ENCODE data around the gene MAP3K5.

Gene MAP3K5

DNA sequence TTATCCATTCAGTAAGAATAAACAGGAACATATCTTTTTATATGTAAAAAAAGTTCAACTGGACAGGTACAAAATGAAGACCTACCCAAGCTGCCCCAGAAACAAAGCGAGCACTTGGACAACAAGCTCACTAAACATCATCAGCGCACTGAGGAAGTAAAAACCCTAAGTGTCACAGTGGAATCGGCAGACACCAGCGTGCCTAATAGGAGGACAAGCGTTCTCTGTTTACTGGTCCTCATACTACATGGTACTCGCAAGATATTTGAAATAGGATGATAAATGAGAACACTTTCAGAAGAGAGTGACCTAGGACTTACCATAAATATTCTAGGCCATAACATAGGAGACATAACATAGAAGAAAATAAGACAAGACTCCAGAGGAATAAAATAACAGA, 260.2 kb downstream of the MAP3K5 start:
- DNase-seq, result no peak

DNA sequence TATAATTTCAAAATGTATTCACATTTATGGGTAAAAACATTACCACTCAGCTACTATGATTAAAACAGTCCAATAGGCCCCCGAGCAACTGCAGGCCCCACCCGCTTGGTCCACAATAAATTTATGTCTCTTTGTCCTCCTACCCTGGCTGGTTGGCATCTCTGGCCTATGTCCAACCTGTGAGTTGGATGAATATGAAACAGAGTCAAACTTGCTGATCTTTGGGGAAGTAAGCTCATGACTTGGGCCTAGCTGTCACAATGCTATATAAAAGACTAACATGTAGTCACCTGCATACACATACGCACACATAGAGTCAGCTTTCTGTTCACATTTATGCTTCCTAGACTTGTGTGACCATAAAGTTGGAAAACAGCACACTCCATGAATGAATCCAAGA, 262.6 kb downstream of the MAP3K5 start:
- DNase-seq, result no peak

- no peak for DNase-seq
These were observed 263.8 kb downstream of the MAP3K5 start for GRCh38 chr6:136528477-136528876.

DNA sequence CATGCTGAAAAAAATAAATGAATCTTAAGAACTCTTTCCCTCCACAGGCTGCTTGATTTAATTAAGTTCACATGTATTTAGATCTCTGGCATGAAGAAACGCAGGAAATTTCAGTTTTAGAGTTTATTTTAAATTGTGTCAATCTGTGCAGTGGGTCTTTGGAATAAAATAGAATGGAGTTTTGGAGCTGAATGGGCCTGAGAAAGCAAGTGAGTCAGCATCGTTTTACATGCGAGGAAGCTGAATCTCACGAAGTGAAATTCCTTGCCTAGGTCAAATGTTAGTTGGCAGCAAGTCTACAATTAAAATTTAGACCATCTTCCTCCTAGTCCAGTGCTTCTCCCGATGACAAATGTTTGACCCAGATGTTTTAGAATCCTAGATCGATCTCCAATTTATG, 264.4 kb downstream of the MAP3K5 start:
- DNase-seq, result no peak

DNA sequence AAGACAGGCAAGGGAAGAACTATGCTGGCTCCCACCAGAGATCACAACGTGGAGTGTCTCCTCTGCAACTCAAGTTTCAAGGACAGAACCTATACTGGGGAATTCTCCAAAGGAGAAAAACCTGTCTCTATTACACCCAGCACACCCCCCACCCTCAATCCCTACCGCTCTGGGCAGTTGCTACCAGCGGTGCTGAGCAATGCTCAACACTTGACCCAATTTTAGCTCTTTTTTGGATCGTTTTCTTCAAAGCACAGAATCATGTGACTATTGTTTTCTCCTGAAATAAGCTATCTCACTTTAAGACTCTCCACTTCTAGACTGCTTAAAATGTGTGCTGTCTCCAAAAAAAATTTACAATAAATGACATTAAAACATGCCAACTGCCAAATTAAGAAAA, 265.3 kb downstream of the MAP3K5 start:
- DNase-seq, result no peak

- no peak for DNase-seq
These were observed 265.9 kb downstream of the MAP3K5 start for GRCh38 chr6:136526196-136526930.

- no peak for DNase-seq
These were observed 266.6 kb downstream of the MAP3K5 start for GRCh38 chr6:136525586-136526195.

GRCh38 chr6:136524936-136525413, 267.3 kb downstream of the MAP3K5 start:
- DNase-seq, result no peak

DNA sequence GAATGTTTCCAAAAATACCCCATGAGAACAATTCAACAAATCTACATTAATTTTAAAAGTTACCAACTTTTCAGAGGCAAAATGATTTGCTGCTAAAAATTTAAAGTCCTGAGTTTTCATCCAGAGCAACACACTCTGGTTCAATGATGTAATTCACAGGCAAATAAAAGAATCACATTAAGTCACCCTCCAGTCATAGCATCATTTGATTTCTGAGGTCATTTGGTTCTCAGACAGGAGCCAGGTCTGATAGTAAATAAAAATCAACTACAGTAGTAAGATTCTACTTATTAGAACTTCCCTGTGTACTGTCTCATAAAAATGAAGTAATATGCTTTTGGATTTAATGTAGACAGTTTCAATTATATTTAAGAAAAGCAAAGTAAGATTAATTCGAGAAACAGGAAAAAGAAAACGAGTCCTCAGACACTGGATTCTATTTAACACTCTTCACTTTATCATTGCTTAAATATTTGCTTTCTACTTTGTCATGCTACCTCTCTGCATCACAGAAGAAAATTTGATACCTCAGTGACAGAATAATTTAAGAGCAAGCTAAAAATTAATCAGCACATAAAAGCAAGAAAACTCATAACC, 267.8 kb downstream of the MAP3K5 start:
- DNase-seq, result no peak

GRCh38 chr6:136523196-136523595, 269.1 kb downstream of the MAP3K5 start:
- no peak for DNase-seq

DNA sequence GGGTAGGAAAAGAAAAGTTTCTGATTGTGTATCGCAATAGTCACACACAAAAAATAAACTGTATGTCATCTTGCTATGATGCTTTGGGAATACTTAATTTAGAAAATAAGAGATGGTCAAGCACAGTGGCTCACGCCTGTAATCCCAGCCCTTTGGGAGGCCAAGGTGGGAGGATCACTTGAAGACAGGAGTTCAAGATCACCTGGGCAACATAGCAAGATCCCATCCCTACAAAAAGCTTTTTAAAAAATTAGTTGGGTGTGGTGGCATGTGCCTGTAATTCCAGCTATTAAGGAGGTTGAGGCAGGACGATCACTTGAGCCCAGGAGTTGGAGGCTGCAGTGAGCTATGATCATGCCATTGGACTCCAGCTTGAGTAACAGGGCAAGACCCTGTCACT, 269.6 kb downstream of the MAP3K5 start:
- no peak for DNase-seq

DNA sequence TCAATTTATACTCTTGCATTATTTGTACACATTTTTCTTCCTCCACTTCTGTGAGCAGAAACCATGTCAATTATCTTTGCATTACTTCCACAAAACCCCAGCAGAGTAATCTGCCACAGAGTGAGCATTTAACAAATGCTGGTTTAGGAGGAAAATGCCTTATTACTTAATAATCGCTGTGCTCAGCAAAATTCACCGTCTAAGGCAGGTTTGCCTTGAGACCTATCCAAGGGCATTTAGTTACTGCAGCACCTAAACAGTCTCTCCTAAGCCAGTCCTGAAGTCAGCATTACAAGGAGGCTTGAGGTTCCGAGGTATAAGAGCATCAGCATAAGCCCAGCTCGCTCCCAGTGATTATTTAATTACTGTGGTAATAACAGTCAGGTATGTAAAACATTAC, 270.4 kb downstream of the MAP3K5 start:
- DNase-seq, result no peak

DNA sequence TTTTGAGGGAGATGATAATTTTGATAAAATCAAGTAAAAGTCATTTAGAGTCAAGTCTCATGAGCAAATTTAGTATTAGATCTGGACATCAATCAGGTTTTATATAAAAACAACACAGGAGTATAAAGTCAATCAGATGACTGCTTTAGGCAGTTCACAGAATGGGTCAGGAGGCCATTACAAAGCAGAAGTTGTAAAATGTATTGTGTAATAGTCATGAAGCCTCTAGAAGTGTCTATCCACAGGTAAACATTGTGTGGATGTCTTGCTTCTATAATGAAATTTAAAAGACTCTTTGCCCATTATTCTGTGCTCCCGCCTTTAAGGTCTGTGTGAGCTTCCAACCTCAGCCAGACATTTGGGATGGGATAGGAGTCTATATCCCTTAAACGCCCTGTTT, 270.9 kb downstream of the MAP3K5 start:
- no peak for DNase-seq

GRCh38 chr6:136520517-136520916, 271.8 kb downstream of the MAP3K5 start:
- no peak for DNase-seq

GRCh38 chr6:136517582-136517981, 274.7 kb downstream of the MAP3K5 start:
- no peak for DNase-seq

DNA sequence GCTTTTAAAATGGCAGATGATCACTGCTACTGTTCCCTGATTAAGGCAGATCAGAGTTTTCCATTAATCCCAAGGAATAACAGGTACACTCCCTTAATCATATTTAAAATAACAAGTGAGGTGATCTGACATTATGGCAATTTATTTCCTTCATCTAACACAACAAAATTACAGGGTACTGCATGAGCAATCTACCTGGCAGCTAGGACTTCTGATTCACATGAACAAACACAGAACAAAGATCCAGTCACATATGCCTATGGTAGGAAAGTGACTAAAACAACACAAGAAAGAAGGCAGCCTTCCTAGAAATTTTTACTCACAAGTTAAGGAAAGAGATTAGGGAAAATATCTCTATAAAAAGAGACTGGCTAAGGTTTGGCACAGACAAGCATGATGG, 275.3 kb downstream of the MAP3K5 start:
- DNase-seq, result no peak

GRCh38 chr6:136514591-136514990, 277.7 kb downstream of the MAP3K5 start:
- no peak for DNase-seq

- DNase-seq, result no peak
These were observed 280.4 kb downstream of the MAP3K5 start for GRCh38 chr6:136511926-136512325.

GRCh38 chr6:136511397-136511796, 280.9 kb downstream of the MAP3K5 start:
- peak; percentile 1 for DNase-seq

DNA sequence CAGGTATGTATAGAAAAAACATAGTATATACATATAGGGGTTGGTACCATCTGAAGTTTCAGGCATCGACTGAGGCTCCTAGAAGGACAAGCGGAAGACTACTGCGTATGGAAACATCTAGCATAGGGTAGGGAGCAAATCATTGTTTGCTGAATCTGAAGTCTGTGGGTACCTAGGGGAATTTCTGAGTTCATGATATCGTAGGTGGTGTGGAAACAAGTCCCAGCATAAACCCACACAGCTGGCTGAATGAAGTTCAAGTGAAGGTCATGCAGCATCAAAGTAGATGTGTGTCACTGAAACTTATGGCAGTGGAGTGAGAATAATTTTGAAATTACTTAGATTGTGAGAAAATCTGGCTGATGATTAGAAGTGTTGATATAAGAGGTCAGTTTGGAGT, 281.5 kb downstream of the MAP3K5 start:
- no peak for DNase-seq

DNA sequence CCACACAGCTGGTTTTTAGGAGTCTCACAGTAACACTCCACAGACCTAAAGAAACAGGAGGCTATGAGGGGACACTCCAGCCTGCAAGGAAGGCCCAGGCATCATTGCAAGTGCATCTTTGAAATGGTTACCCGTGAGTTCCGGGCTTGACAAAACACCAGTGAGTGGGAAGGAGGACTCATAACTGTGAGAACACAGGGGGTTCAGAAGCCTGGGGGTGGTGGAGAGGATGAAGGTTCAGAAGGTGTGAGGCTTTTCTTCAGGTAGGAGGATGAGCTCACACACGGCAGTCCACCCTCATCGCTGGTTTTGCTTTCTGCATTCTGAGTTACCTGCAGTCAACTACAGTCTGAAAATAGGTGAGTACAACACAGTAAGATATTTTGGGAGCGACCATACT, 282.0 kb downstream of the MAP3K5 start:
- no peak for DNase-seq

GRCh38 chr6:136508725-136509392, 283.4 kb downstream of the MAP3K5 start:
- DNase-seq, result no peak
